ENCODE results near the gene GDA.

- TF ChIP-seq, protein P1, sequence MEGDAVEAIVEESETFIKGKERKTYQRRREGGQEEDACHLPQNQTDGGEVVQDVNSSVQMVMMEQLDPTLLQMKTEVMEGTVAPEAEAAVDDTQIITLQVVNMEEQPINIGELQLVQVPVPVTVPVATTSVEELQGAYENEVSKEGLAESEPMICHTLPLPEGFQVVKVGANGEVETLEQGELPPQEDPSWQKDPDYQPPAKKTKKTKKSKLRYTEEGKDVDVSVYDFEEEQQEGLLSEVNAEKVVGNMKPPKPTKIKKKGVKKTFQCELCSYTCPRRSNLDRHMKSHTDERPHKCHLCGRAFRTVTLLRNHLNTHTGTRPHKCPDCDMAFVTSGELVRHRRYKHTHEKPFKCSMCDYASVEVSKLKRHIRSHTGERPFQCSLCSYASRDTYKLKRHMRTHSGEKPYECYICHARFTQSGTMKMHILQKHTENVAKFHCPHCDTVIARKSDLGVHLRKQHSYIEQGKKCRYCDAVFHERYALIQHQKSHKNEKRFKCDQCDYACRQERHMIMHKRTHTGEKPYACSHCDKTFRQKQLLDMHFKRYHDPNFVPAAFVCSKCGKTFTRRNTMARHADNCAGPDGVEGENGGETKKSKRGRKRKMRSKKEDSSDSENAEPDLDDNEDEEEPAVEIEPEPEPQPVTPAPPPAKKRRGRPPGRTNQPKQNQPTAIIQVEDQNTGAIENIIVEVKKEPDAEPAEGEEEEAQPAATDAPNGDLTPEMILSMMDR (IDR thresholded peaks at IDR 0.05), result no peak
- no peak for TF ChIP-seq POLR2A (IDR thresholded peaks at IDR 0.05)
Observed at GRCh38 chr9:72247549-72247948, 98.3 kb downstream of the GDA start.

All from right lobe of liver (tissue), 4 donors.